VCaP (cell line): ENCODE measurements around the gene TMEM259.
A peak's percentile ranks its signal among the peaks of the same experiment; 100 is the strongest.

ENCODE experiments used
- H3K27ac ChIP-seq: fragments of 450-650 bp; 2 replicates; pipeline ENCODE4 v1.5.1; 2017
- TF ChIP-seq, protein P1 (sequence below): fragments of 450-650 bp; conservative IDR thresholded peaks from 2 replicates; pipeline ENCODE4 v1.5.1; 2017; ENCODE audit warnings: mild to moderate bottlenecking, moderate library complexity

The TMEM259 gene

DNA sequence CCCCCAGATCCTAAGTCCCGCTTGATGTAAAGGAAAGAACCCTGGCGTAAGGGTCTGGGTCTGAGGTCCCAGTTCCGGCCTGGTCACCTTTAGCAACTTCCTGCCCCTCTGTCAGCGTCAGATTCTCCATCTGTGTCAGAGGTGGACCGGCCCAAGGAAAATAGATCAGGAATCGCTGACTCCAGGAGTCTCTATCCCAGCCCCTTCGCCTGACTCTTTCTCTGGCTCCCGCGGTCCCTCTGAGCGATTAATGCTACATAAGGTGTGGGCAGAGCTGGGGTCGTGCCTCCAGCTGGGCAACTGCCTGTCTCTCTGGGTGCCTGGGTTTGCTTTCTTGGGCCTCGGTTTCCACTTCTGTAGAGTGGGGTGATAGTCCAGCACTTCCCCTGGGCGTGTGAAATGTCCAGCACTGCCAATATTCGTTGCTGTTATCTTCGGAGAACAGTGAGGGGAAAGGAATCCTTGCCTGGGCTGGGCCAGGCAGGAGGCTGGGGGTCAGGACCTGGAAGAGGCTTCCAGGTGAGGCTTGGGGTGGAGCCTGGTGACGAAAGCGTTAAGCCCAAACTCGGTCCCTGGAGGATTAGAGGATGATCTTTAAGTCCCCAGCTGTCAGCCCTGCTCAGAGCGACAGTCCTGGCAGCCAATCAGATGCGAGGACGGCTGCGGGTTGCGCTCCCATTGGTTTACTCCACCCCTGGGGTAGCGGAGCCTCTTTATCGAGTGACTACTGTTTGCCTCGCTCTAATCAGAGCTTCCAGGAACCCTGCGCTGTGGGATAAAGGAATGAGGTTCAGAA, 19.8 kb upstream of the TMEM259 start:
- TF ChIP-seq, protein P1, sequence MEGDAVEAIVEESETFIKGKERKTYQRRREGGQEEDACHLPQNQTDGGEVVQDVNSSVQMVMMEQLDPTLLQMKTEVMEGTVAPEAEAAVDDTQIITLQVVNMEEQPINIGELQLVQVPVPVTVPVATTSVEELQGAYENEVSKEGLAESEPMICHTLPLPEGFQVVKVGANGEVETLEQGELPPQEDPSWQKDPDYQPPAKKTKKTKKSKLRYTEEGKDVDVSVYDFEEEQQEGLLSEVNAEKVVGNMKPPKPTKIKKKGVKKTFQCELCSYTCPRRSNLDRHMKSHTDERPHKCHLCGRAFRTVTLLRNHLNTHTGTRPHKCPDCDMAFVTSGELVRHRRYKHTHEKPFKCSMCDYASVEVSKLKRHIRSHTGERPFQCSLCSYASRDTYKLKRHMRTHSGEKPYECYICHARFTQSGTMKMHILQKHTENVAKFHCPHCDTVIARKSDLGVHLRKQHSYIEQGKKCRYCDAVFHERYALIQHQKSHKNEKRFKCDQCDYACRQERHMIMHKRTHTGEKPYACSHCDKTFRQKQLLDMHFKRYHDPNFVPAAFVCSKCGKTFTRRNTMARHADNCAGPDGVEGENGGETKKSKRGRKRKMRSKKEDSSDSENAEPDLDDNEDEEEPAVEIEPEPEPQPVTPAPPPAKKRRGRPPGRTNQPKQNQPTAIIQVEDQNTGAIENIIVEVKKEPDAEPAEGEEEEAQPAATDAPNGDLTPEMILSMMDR: no peak

GRCh38 chr19:1039646-1040475, 18.9 kb upstream of the TMEM259 start, which contains the start of gene ABCA7:
Gene ABCA7, plus strand, starts transcription at chr19:1040107. Its CDS starts 1,255 bp downstream, at chr19:1041362.
- TF ChIP-seq, protein P1: no peak
- H3K27ac ChIP-seq: peak within 1 kb of the TSS; percentile 72

More for the DNA sequence above, 19.8 kb upstream of the TMEM259 start:
- peak overlapping the region; percentile 72 for H3K27ac ChIP-seq

DNA sequence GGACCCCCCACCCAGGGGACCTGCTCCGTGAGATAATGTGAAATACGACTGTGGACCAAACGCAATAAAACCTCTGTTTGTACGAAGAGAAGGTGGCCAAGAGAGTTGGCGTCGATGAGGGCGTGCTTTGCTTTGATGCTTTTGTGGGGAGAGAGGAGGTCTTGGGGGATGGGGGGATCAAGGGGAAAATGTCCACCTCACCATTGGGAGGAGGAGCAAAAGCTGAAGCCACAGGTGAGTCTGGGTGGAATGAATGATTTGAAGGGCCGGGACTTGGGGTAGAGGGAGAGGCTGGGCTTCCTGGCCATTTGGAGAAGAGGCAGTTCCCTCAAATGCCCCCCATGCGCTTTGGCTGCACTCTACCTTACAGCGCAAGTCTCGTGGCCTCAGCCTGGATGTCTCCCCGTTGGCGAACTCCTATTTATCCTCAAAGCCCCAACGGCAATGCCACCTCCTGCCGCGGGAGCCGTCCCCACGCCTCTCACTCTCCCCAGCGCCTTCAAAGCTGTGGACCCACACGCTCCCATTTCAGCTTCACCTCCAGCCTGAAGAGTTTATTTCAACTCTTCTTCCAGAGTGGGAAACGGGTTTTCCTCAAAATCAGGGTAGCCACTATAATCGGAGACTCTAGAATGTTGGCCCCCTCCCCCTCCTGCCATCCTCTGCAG, 18.2 kb upstream of the TMEM259 start:
- H3K27ac ChIP-seq: peak overlapping the region; percentile 72; the same call in 1 of the 2 replicates
- TF ChIP-seq, protein P1: no peak

DNA sequence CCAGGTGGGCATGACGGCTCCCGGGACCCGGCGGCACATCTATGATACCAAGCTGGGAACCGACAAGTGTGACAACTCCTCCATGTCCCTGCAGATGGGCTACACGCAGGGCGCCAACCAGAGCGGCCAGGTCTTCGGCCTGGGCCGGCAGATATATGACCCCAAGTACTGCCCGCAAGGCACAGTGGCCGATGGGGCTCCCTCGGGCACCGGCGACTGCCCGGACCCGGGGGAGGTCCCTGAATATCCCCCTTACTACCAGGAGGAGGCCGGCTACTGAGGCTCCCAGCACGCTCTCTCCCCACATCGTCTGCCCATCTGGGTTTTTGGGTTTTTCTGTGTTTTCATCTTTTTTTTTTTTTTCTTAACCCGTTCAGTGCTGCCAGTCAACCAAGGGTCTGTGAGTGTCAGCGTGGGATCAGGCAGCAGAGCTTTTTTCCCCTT, 16.7 kb upstream of the TMEM259 start:
- TF ChIP-seq, protein P1: no peak
- no peak overlapping the region for H3K27ac ChIP-seq

DNA sequence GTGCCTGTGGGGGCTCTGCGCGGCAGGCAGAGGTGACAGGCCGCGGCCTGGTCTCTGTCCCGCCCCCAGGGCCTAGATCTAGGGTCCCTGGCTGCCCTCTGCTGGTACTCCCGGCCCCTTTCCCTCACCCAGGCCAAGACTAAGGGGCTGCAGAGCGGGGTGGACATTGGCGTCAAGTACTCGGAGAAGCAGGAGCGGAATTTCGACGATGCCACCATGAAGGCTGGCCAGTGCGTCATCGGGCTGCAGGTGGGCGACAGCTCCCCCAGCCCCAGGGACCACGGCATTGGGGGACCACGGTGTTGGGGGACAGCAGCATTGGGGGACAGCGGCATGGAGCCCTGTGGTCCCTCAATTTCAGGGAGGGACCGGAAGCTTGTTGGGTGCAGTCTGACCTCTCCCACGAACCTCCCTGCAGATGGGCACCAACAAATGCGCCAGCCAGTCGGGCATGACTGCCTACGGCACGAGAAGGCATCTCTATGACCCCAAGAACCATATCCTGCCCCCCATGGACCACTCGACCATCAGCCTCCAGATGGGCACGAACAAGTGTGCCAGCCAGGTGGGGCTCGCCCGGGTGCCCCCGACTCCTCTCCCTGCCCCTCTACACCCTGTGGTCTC, 15.2 kb upstream of the TMEM259 start:
- no peak overlapping the region for H3K27ac ChIP-seq
- TF ChIP-seq, protein P1: no peak

- TF ChIP-seq, protein P1: no peak
- H3K27ac ChIP-seq: no peak overlapping the region
Measured at GRCh38 chr19:1032264-1032867, 11.4 kb upstream of the TMEM259 start.
